H9 (cell line): Measurements from ENCODE around the gene SPDYE6. TPM values are rescaled to one million over a fixed set of nuclear protein-coding genes. Genes with fewer than 3 reads are reported as not detected.

Source experiments
- DNase-seq: peaks from one replicate; pipeline ENCODE4 v3.0.0-alpha.2; 2017
- H2AFZ ChIP-seq: one replicate; pipeline ENCODE4 v1.6.1; 2013; ENCODE audit warnings: mild to moderate bottlenecking, low read length, control low read depth, moderate library complexity
- H2AK5ac ChIP-seq: 2 replicates; pipeline ENCODE4 v1.6.1; 2013; ENCODE audit warnings: low read length, control low read depth, mixed read lengths; ENCODE audit not compliant: insufficient read length
- H2BK120ac ChIP-seq: one replicate; pipeline ENCODE4 v1.6.1; 2013; ENCODE audit warnings: low read depth, mild to moderate bottlenecking, low read length, control low read depth, inconsistent platforms; ENCODE audit not compliant: poor library complexity, severe bottlenecking
- H2BK12ac ChIP-seq: 2 replicates; pipeline ENCODE4 v1.6.1; 2013; ENCODE audit warnings: low read length, control low read depth, mixed read lengths, low read depth; ENCODE audit not compliant: insufficient read length
- H2BK15ac ChIP-seq: 2 replicates; pipeline ENCODE4 v1.6.1; 2013; ENCODE audit warnings: low read depth, low read length, control low read depth
- H2BK20ac ChIP-seq: one replicate; pipeline ENCODE4 v1.6.1; 2013; ENCODE audit warnings: low read depth, mild to moderate bottlenecking, low read length, control low read depth, inconsistent platforms; ENCODE audit not compliant: poor library complexity, severe bottlenecking
- H2BK5ac ChIP-seq: 2 replicates; pipeline ENCODE4 v1.6.1; 2013; ENCODE audit warnings: low read length, control low read depth, mixed read lengths; ENCODE audit not compliant: insufficient read length
- H3K14ac ChIP-seq: 2 replicates; pipeline ENCODE4 v1.6.1; 2013; ENCODE audit warnings: low read length, control low read depth; ENCODE audit not compliant: insufficient read depth
- H3K18ac ChIP-seq: 2 replicates; pipeline ENCODE4 v1.6.1; 2013; ENCODE audit warnings: low read depth, mild to moderate bottlenecking, mixed read lengths, low read length, control low read depth; ENCODE audit not compliant: insufficient read length
- H3K23ac ChIP-seq: 2 replicates; pipeline ENCODE4 v1.6.1; 2013; ENCODE audit warnings: low read length, control low read depth, mixed read lengths, low read depth; ENCODE audit not compliant: insufficient read length
- H3K23me2 ChIP-seq: 2 replicates; pipeline ENCODE4 v1.6.1; 2013; ENCODE audit warnings: low read depth, mild to moderate bottlenecking, mixed read lengths, low read length, control low read depth; ENCODE audit not compliant: insufficient read length, poor library complexity, severe bottlenecking
- H3K27ac ChIP-seq: 2 replicates; pipeline ENCODE4 v1.5.1; 2013; ENCODE audit warnings: low read length, control low read depth, mixed read lengths, low read depth; ENCODE audit not compliant: insufficient read length
- H3K27me3 ChIP-seq: 2 replicates; pipeline ENCODE4 v1.6.1; 2013; ENCODE audit warnings: low read length, control low read depth, inconsistent platforms; ENCODE audit not compliant: insufficient read depth
- H3K4ac ChIP-seq: 2 replicates; pipeline ENCODE4 v1.6.1; 2013; ENCODE audit warnings: low read depth, mild to moderate bottlenecking, control low read depth, inconsistent platforms, low read length, moderate library complexity
- H3K4me1 ChIP-seq: 2 replicates; pipeline ENCODE4 v1.6.1; 2013; ENCODE audit warnings: low read length, control low read depth, inconsistent platforms; ENCODE audit not compliant: insufficient read depth
- H3K4me2 ChIP-seq: 2 replicates; pipeline ENCODE4 v1.6.1; 2013; ENCODE audit warnings: low read length, control low read depth, mixed read lengths; ENCODE audit not compliant: insufficient read length, insufficient read depth
- H3K56ac ChIP-seq: 2 replicates; pipeline ENCODE4 v1.6.1; 2013; ENCODE audit warnings: low read depth, mild to moderate bottlenecking, mixed read lengths, low read length, control low read depth; ENCODE audit not compliant: insufficient read length
- H3K79me1 ChIP-seq: 2 replicates; pipeline ENCODE4 v1.6.1; 2013; ENCODE audit warnings: low read depth, mild to moderate bottlenecking, moderate library complexity, low read length, control low read depth, inconsistent platforms; ENCODE audit not compliant: insufficient read depth, poor library complexity, severe bottlenecking
- H3K79me2 ChIP-seq: 2 replicates; pipeline ENCODE4 v1.6.1; 2013; ENCODE audit warnings: low read length, control low read depth, inconsistent platforms; ENCODE audit not compliant: insufficient read depth
- H3K9ac ChIP-seq: 2 replicates; pipeline ENCODE4 v1.6.1; 2013; ENCODE audit warnings: low read length, control low read depth, mixed read lengths; ENCODE audit not compliant: insufficient read length; ENCODE audit errors: extremely low read depth
- H3K9me3 ChIP-seq: one replicate; pipeline ENCODE4 v1.6.1; 2013; ENCODE audit warnings: low read depth, low read length, inconsistent platforms; ENCODE audit not compliant: control insufficient read depth
- H3T11ph ChIP-seq: one replicate; pipeline ENCODE4 v1.6.1; 2013; ENCODE audit warnings: mild to moderate bottlenecking, low read length, control low read depth, inconsistent platforms
- H4K20me1 ChIP-seq: one replicate; pipeline ENCODE4 v1.6.1; 2013; ENCODE audit not compliant: control insufficient read depth, insufficient read length, insufficient read depth
- H4K5ac ChIP-seq: 2 replicates; pipeline ENCODE4 v1.6.1; 2013; ENCODE audit warnings: low read depth, mild to moderate bottlenecking, mixed read lengths, low read length, control low read depth; ENCODE audit not compliant: insufficient read length
- H4K8ac ChIP-seq: replicated peaks from 2 replicates; pipeline ENCODE4 v1.6.1; 2013; ENCODE audit warnings: low read length, control low read depth, mixed read lengths, low read depth; ENCODE audit not compliant: insufficient read length
- H4K91ac ChIP-seq: 2 replicates; pipeline ENCODE4 v1.6.1; 2013; ENCODE audit warnings: low read depth, mild to moderate bottlenecking, moderate library complexity, mixed read lengths, low read length, control low read depth; ENCODE audit not compliant: insufficient read length
- H3K27ac Mint-ChIP-seq, 3 experiments: 2 replicates in 2 of 3; 3 replicates in 1 of 3; pipeline ENCODE4 v1.8.0; 2020 to 2021; ENCODE audit warnings: mixed read lengths in 3 of 3, mild to moderate bottlenecking in 1 of 3, moderate library complexity in 1 of 3
- H3K27me3 Mint-ChIP-seq: 2 replicates; pipeline ENCODE4 v1.8.0; 2021; ENCODE audit warnings: low read depth, mild to moderate bottlenecking, moderate library complexity, mixed read lengths
- H3K36me3 Mint-ChIP-seq, 3 experiments: 2 replicates in 2 of 3; 3 replicates in 1 of 3; pipeline ENCODE4 v1.8.0; 2020 to 2021; ENCODE audit warnings: low read depth in 3 of 3, mixed read lengths in 3 of 3; ENCODE audit not compliant: insufficient read depth in 1 of 3
- H3K4me1 Mint-ChIP-seq, 2 experiments: 2 replicates each; pipeline ENCODE4 v1.8.0; 2020; ENCODE audit warnings: mixed read lengths in 2 of 2
- H3K4me3 Mint-ChIP-seq, 2 experiments: 2 replicates in 1 of 2; 3 replicates in 1 of 2; pipeline ENCODE4 v1.8.0; 2020 to 2021; ENCODE audit warnings: mild to moderate bottlenecking in 2 of 2, mixed read lengths in 2 of 2, moderate library complexity in 1 of 2
- H3K9me3 Mint-ChIP-seq, 2 experiments: 2 replicates in 1 of 2; 3 replicates in 1 of 2; pipeline ENCODE4 v1.8.0; 2020; ENCODE audit warnings: mild to moderate bottlenecking in 2 of 2, mixed read lengths in 2 of 2, moderate library complexity in 1 of 2
- WGBS: extraction: QIAGEN DNeasy Blood & Tissue Kit; methylation state at CpG from one replicate; pipeline ENCODE4 v1.1.7; 2013; ENCODE audit warnings: missing lambda C conversion rate, low lambda C conversion rate, mixed read lengths; ENCODE audit not compliant: insufficient read length; ENCODE audit errors: extremely low coverage; 5-methylcytosine and 5-hydroxymethylcytosine counted together
- total RNA-seq: library from RNA; stranded (reverse); gene quantifications from 2 replicates; pipeline ENCODE4 v1.2.1, GENCODE V29; 2021
- TF ChIP-seq, protein P1 (sequence below): fragments of 200-600 bp; sonication (generic); conservative IDR thresholded peaks from 3 replicates; pipeline ENCODE4 v1.8.0; 2021; ENCODE audit warnings: antibody characterized with exemption, mild to moderate bottlenecking

Gene SPDYE6
- total RNA-seq, 1 experiment from 2014 or later, result not detected

DNA sequence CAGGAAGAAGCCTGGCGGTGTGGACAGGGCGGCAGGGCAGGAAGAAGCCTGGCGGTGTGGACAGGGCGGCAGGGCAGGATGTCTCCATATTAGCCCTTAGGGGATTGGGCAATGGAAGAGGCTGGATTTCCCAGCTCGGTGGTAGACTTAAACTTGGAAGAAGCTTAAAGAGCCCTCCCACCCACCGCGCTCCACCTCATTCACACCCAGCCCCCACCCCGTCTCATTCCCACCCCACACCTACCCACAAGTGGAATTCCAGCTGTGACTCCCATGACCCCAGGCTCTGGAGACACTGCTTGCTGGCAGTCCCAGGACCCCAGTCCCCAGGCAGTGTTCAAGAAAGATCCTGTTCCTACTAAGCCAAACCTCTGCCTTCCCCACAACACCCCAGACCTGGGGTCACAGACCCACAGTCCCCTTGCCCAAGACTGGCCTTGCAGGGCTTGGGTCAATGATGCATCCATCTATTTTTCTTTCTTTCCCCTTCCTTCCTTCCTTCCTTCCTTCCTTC, 34.0 kb downstream of the SPDYE6 start:
- Histone ChIP-seq H3K79me2 (no peaks in the 10 kb centered on the region), H4K5ac (no peak overlapping the region), H3K23me2 (no peaks in the 10 kb centered on the region), H2BK12ac (no peak overlapping the region), H2BK20ac (no peak overlapping the region), H2AK5ac (no peak overlapping the region), H4K8ac (no peak overlapping the region), H3K23ac (no peak overlapping the region), H4K91ac (no peak overlapping the region), H3K14ac (no peak overlapping the region), H2BK120ac (no peak overlapping the region), H2AFZ (no peak overlapping the region), H4K20me1 (no peaks in the 10 kb centered on the region), H3T11ph (no peak overlapping the region), H2BK5ac (no peak overlapping the region), H3K79me1 (no peaks in the 10 kb centered on the region), H3K9me3 (no peaks in the 10 kb centered on the region), H3K56ac (no peak overlapping the region), H3K27ac (no peak overlapping the region), H3K18ac (no peak overlapping the region), H3K4me1 (no peaks in the 10 kb centered on the region; the same call in 1 of the 2 replicates), H2BK15ac (no peak overlapping the region), H3K27me3 (no peaks in the 10 kb centered on the region), H3K4ac (no peak overlapping the region), H3K9ac (no peak overlapping the region), H3K4me2 (no peak overlapping the region)
- TF ChIP-seq, protein P1, sequence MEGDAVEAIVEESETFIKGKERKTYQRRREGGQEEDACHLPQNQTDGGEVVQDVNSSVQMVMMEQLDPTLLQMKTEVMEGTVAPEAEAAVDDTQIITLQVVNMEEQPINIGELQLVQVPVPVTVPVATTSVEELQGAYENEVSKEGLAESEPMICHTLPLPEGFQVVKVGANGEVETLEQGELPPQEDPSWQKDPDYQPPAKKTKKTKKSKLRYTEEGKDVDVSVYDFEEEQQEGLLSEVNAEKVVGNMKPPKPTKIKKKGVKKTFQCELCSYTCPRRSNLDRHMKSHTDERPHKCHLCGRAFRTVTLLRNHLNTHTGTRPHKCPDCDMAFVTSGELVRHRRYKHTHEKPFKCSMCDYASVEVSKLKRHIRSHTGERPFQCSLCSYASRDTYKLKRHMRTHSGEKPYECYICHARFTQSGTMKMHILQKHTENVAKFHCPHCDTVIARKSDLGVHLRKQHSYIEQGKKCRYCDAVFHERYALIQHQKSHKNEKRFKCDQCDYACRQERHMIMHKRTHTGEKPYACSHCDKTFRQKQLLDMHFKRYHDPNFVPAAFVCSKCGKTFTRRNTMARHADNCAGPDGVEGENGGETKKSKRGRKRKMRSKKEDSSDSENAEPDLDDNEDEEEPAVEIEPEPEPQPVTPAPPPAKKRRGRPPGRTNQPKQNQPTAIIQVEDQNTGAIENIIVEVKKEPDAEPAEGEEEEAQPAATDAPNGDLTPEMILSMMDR, result no peak
- DNase-seq, result no peak
- H3K9me3 Mint-ChIP-seq, result no peaks in the 10 kb centered on the region
- peaks cover 9 to 18% of the 10 kb centered on the region in 2 experiments for H3K4me1 Mint-ChIP-seq
- H3K4me3 Mint-ChIP-seq, result no peak overlapping the region; a peak in 1 of 5 replicates
- no peak overlapping the region for H3K27ac Mint-ChIP-seq
- peaks cover 0 to 2% (median 1%) of the 10 kb centered on the region in 3 experiments; a peak in 3 of 7 replicates for H3K36me3 Mint-ChIP-seq
- H3K27me3 Mint-ChIP-seq, result peaks cover 19% of the 10 kb centered on the region
- WGBS, result no CpG with 5 or more reads among the region's 8 CpGs
